ENCODE results near the gene SMPD3. TPM values are rescaled to one million over a fixed set of nuclear protein-coding genes. Genes with fewer than 3 reads are reported as not detected.

Gene SMPD3
- total RNA-seq, 1 experiment from 2014 or later = 0.77 TPM

DNA sequence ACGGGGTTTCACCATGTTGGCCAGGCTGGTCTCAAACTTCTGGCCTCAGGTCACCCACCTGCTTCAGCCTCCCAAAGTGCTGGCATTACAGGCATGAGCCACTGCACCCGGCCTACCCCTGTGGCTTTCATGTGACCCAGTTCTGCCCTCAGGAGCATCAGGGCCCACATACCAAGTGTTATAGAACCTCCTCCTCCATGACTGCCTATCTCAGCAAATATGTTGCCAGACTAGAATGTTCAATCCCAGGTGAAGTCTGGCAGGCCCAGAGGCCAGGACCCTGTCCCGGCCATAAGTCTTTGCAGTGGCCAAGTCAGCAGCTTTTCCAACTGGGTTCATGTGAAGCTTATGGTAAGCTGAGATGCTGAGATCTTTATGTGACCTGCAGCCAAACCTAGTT is 9.8 kb upstream of the SMPD3 start:
- Histone ChIP-seq H3K27ac (ENCODE audit: low read length) (no peak overlapping the region), H3K4me1 (ENCODE audit: control insufficient read depth, insufficient read depth, low read length) (no peaks in the 10 kb centered on the region), H3K4me3 (ENCODE audit: low read depth in 2 of 2, low read length in 2 of 2) (no peak overlapping the region), H3K27me3 (ENCODE audit: control insufficient read depth, insufficient read depth, low read length) (no peaks in the 10 kb centered on the region; the same call in 1 of the 2 replicates), H3K9me3 (ENCODE audit: control insufficient read depth, insufficient read depth, low read depth, low read length) (no peaks in the 10 kb centered on the region), H3K36me3 (ENCODE audit: control insufficient read depth, insufficient read depth, low read length) (no peaks in the 10 kb centered on the region)
- CTCF ChIA-PET = no interaction called here
- BruUV-seq (replicated peaks) = no TSS peak
- no peak for TF ChIP-seq POLR2AphosphoS5 (IDR thresholded peaks at IDR 0.05; ENCODE audit: low read depth, low read length)
- TF ChIP-seq TCF7L2 (IDR thresholded peaks at IDR 0.05; ENCODE audit: low read depth, low read length) = no peak
- POLR2A ChIA-PET = no interaction called here
- no peak for ATAC-seq
- no peak for DNase-seq (ENCODE audit: low read depth, low spot score)
- intact Hi-C loops (cut with micrococcal nuclease; ENCODE audit: unreplicated experiment) (no loop called here), in situ Hi-C loops (cut with HindIII; ENCODE audit: low pct_unique_long_range_greater_than_20kb, low sequenced_read_pairs) (no loop called here)

DNA sequence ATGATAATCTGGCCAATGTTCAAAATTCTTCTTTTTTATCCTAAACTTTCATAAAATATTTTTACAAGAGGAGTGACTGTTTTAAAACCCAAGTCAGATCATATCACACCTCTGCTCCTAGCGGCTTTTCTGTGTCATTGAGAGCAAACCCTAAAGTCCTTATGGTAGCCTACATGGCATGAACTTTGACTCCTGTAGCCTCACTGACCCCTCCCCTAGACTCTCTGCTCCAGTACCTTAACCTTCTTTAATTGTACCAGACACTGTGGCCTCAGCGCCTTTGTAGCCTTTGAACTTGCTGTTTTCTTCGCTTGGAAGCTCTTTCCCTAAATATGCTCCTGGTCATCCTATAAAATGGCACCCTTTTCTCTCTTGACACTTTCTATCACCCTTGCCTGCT is 7.3 kb upstream of the SMPD3 start:
- Histone ChIP-seq H3K9me3 (ENCODE audit: control insufficient read depth, insufficient read depth, low read depth, low read length) (no peaks in the 10 kb centered on the region), H3K4me3 (ENCODE audit: low read depth in 2 of 2, low read length in 2 of 2) (no peak overlapping the region), H3K27ac (ENCODE audit: low read length) (no peak overlapping the region), H3K4me1 (ENCODE audit: control insufficient read depth, insufficient read depth, low read length) (no peaks in the 10 kb centered on the region), H3K27me3 (ENCODE audit: control insufficient read depth, insufficient read depth, low read length) (no peaks in the 10 kb centered on the region), H3K36me3 (ENCODE audit: control insufficient read depth, insufficient read depth, low read length) (no peaks in the 10 kb centered on the region)
- DNase-seq (ENCODE audit: low read depth, low spot score) = no peak
- intact Hi-C loops (cut with micrococcal nuclease; ENCODE audit: unreplicated experiment) (no loop called here), in situ Hi-C loops (cut with HindIII; ENCODE audit: low pct_unique_long_range_greater_than_20kb, low sequenced_read_pairs) (no loop called here)
- ATAC-seq = no peak
- ChIA-PET POLR2A (no interaction called here), CTCF (no interaction called here)
- BruUV-seq (replicated peaks) = no TSS peak
- TF ChIP-seq, protein P1, sequence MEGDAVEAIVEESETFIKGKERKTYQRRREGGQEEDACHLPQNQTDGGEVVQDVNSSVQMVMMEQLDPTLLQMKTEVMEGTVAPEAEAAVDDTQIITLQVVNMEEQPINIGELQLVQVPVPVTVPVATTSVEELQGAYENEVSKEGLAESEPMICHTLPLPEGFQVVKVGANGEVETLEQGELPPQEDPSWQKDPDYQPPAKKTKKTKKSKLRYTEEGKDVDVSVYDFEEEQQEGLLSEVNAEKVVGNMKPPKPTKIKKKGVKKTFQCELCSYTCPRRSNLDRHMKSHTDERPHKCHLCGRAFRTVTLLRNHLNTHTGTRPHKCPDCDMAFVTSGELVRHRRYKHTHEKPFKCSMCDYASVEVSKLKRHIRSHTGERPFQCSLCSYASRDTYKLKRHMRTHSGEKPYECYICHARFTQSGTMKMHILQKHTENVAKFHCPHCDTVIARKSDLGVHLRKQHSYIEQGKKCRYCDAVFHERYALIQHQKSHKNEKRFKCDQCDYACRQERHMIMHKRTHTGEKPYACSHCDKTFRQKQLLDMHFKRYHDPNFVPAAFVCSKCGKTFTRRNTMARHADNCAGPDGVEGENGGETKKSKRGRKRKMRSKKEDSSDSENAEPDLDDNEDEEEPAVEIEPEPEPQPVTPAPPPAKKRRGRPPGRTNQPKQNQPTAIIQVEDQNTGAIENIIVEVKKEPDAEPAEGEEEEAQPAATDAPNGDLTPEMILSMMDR (IDR thresholded peaks at IDR 0.05) = no peak
- TF ChIP-seq, protein P2, sequence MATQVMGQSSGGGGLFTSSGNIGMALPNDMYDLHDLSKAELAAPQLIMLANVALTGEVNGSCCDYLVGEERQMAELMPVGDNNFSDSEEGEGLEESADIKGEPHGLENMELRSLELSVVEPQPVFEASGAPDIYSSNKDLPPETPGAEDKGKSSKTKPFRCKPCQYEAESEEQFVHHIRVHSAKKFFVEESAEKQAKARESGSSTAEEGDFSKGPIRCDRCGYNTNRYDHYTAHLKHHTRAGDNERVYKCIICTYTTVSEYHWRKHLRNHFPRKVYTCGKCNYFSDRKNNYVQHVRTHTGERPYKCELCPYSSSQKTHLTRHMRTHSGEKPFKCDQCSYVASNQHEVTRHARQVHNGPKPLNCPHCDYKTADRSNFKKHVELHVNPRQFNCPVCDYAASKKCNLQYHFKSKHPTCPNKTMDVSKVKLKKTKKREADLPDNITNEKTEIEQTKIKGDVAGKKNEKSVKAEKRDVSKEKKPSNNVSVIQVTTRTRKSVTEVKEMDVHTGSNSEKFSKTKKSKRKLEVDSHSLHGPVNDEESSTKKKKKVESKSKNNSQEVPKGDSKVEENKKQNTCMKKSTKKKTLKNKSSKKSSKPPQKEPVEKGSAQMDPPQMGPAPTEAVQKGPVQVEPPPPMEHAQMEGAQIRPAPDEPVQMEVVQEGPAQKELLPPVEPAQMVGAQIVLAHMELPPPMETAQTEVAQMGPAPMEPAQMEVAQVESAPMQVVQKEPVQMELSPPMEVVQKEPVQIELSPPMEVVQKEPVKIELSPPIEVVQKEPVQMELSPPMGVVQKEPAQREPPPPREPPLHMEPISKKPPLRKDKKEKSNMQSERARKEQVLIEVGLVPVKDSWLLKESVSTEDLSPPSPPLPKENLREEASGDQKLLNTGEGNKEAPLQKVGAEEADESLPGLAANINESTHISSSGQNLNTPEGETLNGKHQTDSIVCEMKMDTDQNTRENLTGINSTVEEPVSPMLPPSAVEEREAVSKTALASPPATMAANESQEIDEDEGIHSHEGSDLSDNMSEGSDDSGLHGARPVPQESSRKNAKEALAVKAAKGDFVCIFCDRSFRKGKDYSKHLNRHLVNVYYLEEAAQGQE (IDR thresholded peaks at IDR 0.05; ENCODE audit: insufficient read depth in 1 of 2, low read depth in 2 of 2, low read length in 1 of 2) = no peak
- TF ChIP-seq SIN3A (IDR thresholded peaks at IDR 0.05; ENCODE audit: borderline replicate concordance, insufficient read depth, low read depth, low read length) (no peak), POLR2AphosphoS5 (IDR thresholded peaks at IDR 0.05; ENCODE audit: low read depth, low read length) (no peak), TCF7L2 (IDR thresholded peaks at IDR 0.05; ENCODE audit: low read depth, low read length) (no peak)

DNA sequence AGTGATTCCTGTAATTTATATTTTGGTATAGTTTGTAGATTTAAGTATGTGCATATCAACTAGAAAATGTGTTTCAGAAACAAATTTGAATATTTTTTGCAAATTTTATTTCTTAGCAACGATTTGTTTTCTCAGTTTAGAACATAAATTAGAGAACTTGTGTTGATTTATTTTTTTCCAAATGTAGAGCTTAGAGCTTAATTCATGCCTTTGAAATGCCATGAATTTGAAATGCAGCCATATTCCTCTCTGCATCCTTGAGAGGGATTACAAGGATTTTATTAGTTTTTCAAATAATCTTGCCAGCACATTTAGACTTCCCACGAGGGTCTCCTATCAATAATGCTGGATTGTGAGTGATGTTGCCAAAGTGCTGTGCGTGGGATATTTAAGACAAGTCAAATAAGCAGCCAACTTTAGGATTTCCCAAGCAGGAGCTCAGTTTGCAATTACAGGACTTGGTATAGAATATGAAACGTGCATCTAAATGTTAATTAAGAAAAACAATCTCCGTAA is 6.7 kb upstream of the SMPD3 start:
- H3K9me3 ChIP-seq (ENCODE audit: control insufficient read depth, insufficient read depth, low read depth, low read length) = no peaks in the 10 kb centered on the region
- H3K27ac ChIP-seq (ENCODE audit: low read length) = no peak overlapping the region
- no TSS peak for BruUV-seq (replicated peaks)
- DNase-seq (ENCODE audit: low read depth, low spot score) = no peak
- intact Hi-C loops (cut with micrococcal nuclease; ENCODE audit: unreplicated experiment) = no loop called here
- no peak for TF ChIP-seq SIN3A (IDR thresholded peaks at IDR 0.05; ENCODE audit: borderline replicate concordance, insufficient read depth, low read depth, low read length)
- TF ChIP-seq, protein P2 (IDR thresholded peaks at IDR 0.05; ENCODE audit: insufficient read depth in 1 of 2, low read depth in 2 of 2, low read length in 1 of 2) = no peak
- TF ChIP-seq TCF7L2 (IDR thresholded peaks at IDR 0.05; ENCODE audit: low read depth, low read length) = no peak
- TF ChIP-seq, protein P1 (IDR thresholded peaks at IDR 0.05) = no peak
- no peak for TF ChIP-seq POLR2AphosphoS5 (IDR thresholded peaks at IDR 0.05; ENCODE audit: low read depth, low read length)
- POLR2A ChIA-PET = no interaction called here
- no peaks in the 10 kb centered on the region for H3K27me3 ChIP-seq (ENCODE audit: control insufficient read depth, insufficient read depth, low read length)
- CTCF ChIA-PET = no interaction called here
- H3K36me3 ChIP-seq (ENCODE audit: control insufficient read depth, insufficient read depth, low read length) = no peaks in the 10 kb centered on the region
- no peak overlapping the region for H3K4me3 ChIP-seq (ENCODE audit: low read depth in 2 of 2, low read length in 2 of 2)
- in situ Hi-C loops (cut with HindIII; ENCODE audit: low pct_unique_long_range_greater_than_20kb, low sequenced_read_pairs) = no loop called here
- no peaks in the 10 kb centered on the region for H3K4me1 ChIP-seq (ENCODE audit: control insufficient read depth, insufficient read depth, low read length)
- no peak for ATAC-seq
